Muscle layer of duodenum (tissue), 2 donors: ENCODE measurements around the gene C14orf132.

Source experiments
- H3K27ac ChIP-seq: one replicate; pipeline ENCODE4 v1.7.0; 2013; ENCODE audit warnings: mild to moderate bottlenecking, low read length
- H3K27me3 ChIP-seq: one replicate; pipeline ENCODE4 v1.7.0; 2013; ENCODE audit warnings: low read depth, mild to moderate bottlenecking, control low read depth, low read length
- H3K36me3 ChIP-seq, 2 donors: one replicate each; pipeline ENCODE4 v1.7.0; 2013; ENCODE audit warnings: low read length in 2 of 2, control low read depth in 1 of 2, mild to moderate bottlenecking in 1 of 2; ENCODE audit not compliant: insufficient read depth in 2 of 2, control insufficient read depth in 1 of 2
- H3K4me1 ChIP-seq, 2 donors: one replicate each; pipeline ENCODE4 v1.7.0; 2013; ENCODE audit warnings: low read length in 2 of 2, mild to moderate bottlenecking in 2 of 2, control low read depth in 1 of 2, moderate library complexity in 1 of 2; ENCODE audit not compliant: insufficient read depth in 2 of 2, control insufficient read depth in 1 of 2
- H3K4me3 ChIP-seq, 2 donors: one replicate each; pipeline ENCODE4 v1.7.0; 2013; ENCODE audit warnings: low read length in 2 of 2, low read depth in 1 of 2, mild to moderate bottlenecking in 1 of 2
- H3K9me3 ChIP-seq, 2 donors: one replicate each; pipeline ENCODE4 v1.7.0; 2013; ENCODE audit warnings: low read length in 2 of 2, control low read depth in 1 of 2, mild to moderate bottlenecking in 1 of 2; ENCODE audit not compliant: control insufficient read depth in 1 of 2
- donor health status: healthy.

C14orf132 gene

DNA sequence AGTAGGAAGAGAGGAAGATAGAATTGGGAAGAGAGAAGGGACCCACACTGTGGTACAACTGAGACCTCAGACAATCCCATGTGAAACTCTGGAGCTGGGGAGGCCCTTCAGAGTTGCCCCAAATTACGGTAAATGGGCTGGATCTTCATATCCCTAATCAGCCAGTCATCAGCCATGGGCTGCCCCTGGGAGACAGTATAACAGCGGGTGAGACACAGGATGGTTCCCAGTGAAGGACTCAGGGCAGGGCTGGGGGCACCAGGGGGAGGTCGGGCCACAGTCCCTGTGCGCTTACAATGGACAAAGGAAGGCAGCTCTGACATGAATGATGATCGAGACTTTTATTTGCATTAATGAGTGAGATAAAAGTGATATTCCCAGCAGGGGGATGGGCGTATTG lies 91.2 kb downstream of the C14orf132 start:
- H3K27ac ChIP-seq: no peak overlapping the region
- no peaks in the 10 kb centered on the region for H3K36me3 ChIP-seq
- no peaks in the 10 kb centered on the region for H3K27me3 ChIP-seq
- H3K4me1 ChIP-seq: peaks cover 0 to 4% of the 10 kb centered on the region in 2 donors
- H3K9me3 ChIP-seq: no peaks in the 10 kb centered on the region
- no peak overlapping the region for H3K4me3 ChIP-seq

DNA sequence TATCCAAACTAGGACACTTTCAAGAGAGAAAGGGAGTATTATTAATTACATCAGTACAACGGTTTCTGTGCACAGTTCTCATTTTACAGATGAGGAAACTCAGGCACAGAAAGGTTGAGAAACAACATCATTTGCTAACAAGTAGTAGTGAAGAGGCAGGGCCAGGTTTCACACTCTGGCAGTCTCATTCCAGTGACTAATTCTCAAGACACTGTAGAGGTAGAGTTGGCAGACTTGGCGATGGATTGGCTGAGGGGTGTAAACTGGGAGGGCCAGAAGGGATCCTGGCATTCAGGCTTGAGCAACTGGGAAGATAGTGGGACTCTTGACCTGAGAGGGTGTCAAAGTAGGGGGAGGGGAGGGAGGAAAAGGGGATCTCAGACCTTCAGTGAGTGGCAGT lies 91.7 kb downstream of the C14orf132 start:
- H3K36me3 ChIP-seq: no peaks in the 10 kb centered on the region
- no peaks in the 10 kb centered on the region for H3K27me3 ChIP-seq
- H3K9me3 ChIP-seq: no peaks in the 10 kb centered on the region
- H3K4me1 ChIP-seq: no peaks in the 10 kb centered on the region
- H3K27ac ChIP-seq: no peak overlapping the region
- no peak overlapping the region for H3K4me3 ChIP-seq

DNA sequence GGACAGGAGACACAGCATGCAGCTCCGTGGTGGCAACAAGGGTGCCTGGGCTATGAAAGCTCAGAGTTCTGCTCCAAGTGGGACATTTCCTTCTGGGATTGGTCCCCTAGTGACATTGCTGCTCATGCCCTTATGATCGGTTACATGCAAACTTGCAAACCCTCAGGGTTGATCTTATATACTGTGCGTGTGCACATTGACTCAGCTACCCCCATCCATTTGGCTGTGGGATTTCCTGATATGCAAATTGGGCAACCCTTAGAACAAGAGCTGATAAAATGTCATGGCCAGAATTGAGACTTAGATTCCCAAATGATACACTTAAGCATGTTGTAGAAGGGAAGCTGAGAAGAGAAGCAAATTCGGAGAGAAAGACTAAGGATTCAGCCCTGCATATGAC lies 92.7 kb downstream of the C14orf132 start:
- no peak overlapping the region for H3K4me3 ChIP-seq

DNA sequence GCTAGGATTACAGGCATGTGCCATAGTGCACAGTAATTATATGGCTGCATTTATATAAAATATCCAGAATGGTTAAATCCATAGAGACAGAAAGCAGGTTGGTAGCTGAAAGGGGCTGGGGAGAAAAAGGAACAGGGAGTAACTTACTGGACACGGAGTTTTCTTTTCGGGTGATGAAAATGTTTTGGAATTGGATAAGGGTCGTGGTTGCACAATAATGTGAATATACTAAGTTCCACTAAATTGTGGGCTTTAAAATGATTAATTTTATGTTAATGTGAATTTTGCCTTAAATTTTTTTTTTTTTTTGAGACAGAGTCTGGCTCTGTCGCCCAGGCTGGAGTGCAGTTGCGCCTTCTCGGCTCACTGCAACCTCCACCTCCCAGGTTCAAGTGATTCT lies 95.3 kb downstream of the C14orf132 start:
- no peak overlapping the region for H3K4me3 ChIP-seq
- no peak overlapping the region for H3K27ac ChIP-seq
- H3K9me3 ChIP-seq: peaks cover 0 to 18% of the 10 kb centered on the region in 2 donors

More for the DNA sequence above, 92.7 kb downstream of the C14orf132 start:
- Histone ChIP-seq H3K9me3 (no peaks in the 10 kb centered on the region), H3K27me3 (no peaks in the 10 kb centered on the region), H3K36me3 (no peaks in the 10 kb centered on the region), H3K4me1 (no peaks in the 10 kb centered on the region), H3K27ac (no peak overlapping the region)

DNA sequence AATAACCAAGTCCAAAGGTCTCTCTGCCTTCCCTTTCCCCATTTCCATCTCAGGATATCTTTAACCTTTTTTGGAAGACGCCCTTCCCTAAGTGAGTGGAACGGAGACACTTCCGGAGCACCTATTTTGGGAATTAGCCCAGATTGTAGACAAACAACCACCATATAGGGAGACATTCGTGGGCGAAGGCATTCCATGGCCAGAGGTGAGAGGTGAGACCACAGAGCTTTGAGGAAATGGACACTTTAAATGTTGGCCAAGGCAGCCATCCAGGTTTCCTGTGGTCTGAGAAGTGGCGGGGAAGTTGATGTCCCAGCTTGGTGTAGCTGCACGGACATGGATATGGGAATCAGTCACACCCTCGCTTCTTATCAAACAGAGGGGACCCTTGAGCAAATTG lies 96.1 kb downstream of the C14orf132 start:
- Histone ChIP-seq H3K4me1 (no peaks in the 10 kb centered on the region), H3K36me3 (no peaks in the 10 kb centered on the region), H3K27ac (no peak overlapping the region), H3K27me3 (no peaks in the 10 kb centered on the region), H3K4me3 (no peak overlapping the region), H3K9me3 (peaks cover 0 to 18% of the 10 kb centered on the region in 2 donors)

More for the DNA sequence above, 95.3 kb downstream of the C14orf132 start:
- Histone ChIP-seq H3K27me3 (no peaks in the 10 kb centered on the region), H3K36me3 (no peaks in the 10 kb centered on the region), H3K4me1 (no peaks in the 10 kb centered on the region)

DNA sequence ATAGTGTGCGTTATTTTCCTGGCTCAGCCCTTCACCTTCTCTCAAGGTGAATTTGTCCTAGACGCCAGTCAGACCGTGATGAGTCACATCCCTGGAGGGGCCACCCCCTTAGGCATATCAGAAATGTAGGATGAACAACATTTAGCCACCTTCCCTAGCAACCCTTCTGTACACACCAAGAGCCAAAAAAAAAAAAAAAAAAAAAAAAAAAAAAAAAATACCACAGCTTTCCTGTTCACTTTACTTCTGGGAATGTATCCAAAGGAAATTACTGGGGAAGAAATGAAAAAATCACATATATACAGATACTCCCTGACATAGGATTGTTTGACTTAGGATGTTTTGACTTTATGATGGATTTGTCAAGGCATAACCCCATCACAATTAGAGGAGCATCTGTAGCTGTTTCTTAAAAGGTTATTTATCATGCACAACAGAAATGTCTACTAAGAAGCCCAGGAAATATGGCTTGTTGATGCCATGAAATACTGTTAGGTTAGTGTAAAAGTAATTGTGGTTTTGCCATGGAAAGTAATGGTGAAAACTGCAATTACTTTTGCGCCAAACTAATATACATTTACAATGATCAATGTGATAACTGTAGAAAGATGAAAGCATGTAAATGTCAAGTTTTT lies 97.3 kb downstream of the C14orf132 start:
- Histone ChIP-seq H3K4me1 (no peaks in the 10 kb centered on the region), H3K27ac (no peak overlapping the region)

DNA sequence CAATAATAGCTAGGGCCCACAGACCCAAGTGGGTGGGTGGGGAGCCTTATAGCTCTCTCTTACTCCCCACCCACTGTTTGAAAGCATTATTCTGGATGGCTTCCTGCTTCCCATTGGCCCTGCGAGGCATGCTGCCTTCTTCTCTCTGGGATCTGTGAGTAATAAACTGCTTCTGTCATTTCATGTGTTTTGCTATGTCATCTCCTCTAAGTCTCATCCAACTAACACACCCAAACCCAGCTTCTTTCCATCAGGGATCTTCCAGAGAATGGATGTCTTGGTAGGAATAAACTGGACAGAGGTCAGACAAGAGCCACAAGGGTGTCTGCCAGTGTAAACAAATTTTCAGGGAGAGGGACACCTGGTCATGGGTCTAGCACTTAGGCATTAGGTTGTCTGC lies 99.1 kb downstream of the C14orf132 start:
- no peak overlapping the region for H3K4me3 ChIP-seq
- no peaks in the 10 kb centered on the region for H3K36me3 ChIP-seq
- H3K27me3 ChIP-seq: no peaks in the 10 kb centered on the region
- H3K9me3 ChIP-seq: peaks cover 0 to 20% of the 10 kb centered on the region in 2 donors
- H3K27ac ChIP-seq: no peak overlapping the region
- H3K4me1 ChIP-seq: no peaks in the 10 kb centered on the region

More for the DNA sequence above, 97.3 kb downstream of the C14orf132 start:
- no peak overlapping the region for H3K4me3 ChIP-seq
- peaks cover 0 to 18% of the 10 kb centered on the region in 2 donors for H3K9me3 ChIP-seq
- no peaks in the 10 kb centered on the region for H3K36me3 ChIP-seq
- H3K27me3 ChIP-seq: no peaks in the 10 kb centered on the region

DNA sequence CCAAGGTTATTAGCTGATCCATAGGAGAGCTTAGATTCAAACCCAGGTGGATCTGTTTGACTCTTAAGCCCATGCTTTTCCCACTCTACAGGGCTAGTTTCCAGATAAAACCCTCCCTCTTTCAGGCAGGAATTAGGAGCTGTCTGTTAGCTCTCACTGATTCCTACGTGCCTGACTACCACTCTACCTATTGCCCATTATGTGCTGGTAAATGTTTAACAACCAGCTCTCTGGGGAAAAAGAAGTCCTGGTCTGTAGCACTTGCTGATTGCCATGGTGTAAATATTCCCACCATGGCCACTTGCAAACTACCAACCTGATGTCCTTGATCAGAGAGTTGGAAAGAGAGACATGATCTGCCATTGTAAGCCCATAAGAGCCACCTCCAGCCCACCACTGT lies 100.0 kb downstream of the C14orf132 start:
- H3K4me3 ChIP-seq: no peak overlapping the region
- no peaks in the 10 kb centered on the region for H3K4me1 ChIP-seq
- peaks cover 0 to 20% of the 10 kb centered on the region in 2 donors for H3K9me3 ChIP-seq
- no peaks in the 10 kb centered on the region for H3K36me3 ChIP-seq
- no peaks in the 10 kb centered on the region for H3K27me3 ChIP-seq
- no peak overlapping the region for H3K27ac ChIP-seq

DNA sequence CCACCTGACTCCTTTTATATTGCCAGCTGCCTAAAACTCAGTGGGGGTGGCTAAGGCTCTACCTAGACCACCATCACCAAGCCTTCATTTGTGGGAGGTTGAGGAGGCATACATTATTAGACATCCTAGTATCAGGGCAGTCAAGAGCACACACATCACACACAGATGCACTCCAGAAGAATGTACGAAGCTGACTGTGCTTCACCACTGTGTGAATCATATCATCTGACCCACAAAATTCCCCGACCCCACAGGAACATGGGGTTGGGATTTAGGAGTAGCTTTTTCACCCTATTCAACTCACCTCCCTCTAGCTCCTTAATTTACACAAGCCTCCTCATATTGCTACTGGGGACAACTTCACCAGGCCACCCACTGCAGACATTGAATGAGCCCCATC lies 100.7 kb downstream of the C14orf132 start:
- H3K27ac ChIP-seq: no peak overlapping the region
- H3K36me3 ChIP-seq: no peaks in the 10 kb centered on the region
- H3K4me1 ChIP-seq: no peaks in the 10 kb centered on the region
- H3K27me3 ChIP-seq: no peaks in the 10 kb centered on the region
- H3K9me3 ChIP-seq: peaks cover 0 to 20% of the 10 kb centered on the region in 2 donors
- H3K4me3 ChIP-seq: no peak overlapping the region

DNA sequence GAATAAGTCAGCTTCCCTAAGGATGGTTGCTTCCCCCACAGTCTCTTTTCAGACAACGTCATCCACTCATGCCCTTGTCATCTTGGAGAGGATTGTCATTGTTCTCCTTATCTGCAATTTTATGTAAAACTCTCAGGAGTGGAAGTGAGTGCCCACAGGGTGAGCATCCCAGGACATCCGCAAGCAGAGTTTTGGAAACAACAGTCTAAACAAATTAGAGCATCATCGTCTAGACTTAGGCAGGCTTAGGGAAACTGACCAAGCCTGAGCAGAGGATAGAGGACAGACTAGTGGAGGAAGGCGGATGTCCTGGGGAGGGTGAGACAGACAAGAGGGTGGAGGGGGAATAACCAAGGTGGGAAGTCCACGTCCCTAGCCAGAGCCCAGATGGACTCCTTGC lies 101.8 kb downstream of the C14orf132 start:
- Histone ChIP-seq H3K9me3 (peaks cover 0 to 20% of the 10 kb centered on the region in 2 donors), H3K4me1 (no peaks in the 10 kb centered on the region), H3K27ac (no peak overlapping the region), H3K4me3 (no peak overlapping the region), H3K27me3 (no peaks in the 10 kb centered on the region), H3K36me3 (no peaks in the 10 kb centered on the region)
